Measurements from ENCODE around the gene PLXNA4.

Gene PLXNA4

DNA sequence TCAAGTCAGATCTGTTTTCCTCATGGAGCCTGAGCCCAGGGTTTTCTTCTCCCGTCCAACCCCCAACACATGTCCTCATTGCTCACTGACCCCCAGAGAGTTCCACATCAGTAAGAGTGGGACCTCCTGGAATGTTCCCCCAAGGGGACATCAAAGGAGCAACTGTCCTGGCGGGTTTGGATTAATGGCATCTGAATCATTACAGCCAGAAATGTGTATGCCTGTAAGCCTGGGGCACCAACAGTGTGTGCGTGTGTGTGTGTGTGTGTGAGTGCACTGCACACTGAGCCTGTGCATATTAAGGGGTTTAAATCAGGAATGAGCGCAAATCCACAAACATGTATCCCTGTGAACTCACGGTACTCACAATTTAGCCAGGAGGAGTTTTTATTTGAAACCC, 222.3 kb downstream of the PLXNA4 start:
- TF ChIP-seq POLR2AphosphoS5 (IDR thresholded peaks at IDR 0.05; ENCODE audit: low read depth, low read length) = no peak
- TF ChIP-seq, protein P1, sequence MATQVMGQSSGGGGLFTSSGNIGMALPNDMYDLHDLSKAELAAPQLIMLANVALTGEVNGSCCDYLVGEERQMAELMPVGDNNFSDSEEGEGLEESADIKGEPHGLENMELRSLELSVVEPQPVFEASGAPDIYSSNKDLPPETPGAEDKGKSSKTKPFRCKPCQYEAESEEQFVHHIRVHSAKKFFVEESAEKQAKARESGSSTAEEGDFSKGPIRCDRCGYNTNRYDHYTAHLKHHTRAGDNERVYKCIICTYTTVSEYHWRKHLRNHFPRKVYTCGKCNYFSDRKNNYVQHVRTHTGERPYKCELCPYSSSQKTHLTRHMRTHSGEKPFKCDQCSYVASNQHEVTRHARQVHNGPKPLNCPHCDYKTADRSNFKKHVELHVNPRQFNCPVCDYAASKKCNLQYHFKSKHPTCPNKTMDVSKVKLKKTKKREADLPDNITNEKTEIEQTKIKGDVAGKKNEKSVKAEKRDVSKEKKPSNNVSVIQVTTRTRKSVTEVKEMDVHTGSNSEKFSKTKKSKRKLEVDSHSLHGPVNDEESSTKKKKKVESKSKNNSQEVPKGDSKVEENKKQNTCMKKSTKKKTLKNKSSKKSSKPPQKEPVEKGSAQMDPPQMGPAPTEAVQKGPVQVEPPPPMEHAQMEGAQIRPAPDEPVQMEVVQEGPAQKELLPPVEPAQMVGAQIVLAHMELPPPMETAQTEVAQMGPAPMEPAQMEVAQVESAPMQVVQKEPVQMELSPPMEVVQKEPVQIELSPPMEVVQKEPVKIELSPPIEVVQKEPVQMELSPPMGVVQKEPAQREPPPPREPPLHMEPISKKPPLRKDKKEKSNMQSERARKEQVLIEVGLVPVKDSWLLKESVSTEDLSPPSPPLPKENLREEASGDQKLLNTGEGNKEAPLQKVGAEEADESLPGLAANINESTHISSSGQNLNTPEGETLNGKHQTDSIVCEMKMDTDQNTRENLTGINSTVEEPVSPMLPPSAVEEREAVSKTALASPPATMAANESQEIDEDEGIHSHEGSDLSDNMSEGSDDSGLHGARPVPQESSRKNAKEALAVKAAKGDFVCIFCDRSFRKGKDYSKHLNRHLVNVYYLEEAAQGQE (IDR thresholded peaks at IDR 0.05; ENCODE audit: insufficient read depth in 1 of 2, low read depth in 2 of 2, low read length in 2 of 2) = no peak
- TF ChIP-seq FOXP2 (optimal IDR thresholded peaks at IDR 0.05; ENCODE audit: borderline replicate concordance, extremely low read depth, extremely low read length, insufficient read depth) = no peak
- TF ChIP-seq TAF1 (IDR thresholded peaks at IDR 0.05; ENCODE audit: borderline replicate concordance, insufficient read depth, low read length) = no peak
- TF ChIP-seq SIN3A (IDR thresholded peaks at IDR 0.05; ENCODE audit: borderline replicate concordance, insufficient read depth, low read length) = no peak

DNA sequence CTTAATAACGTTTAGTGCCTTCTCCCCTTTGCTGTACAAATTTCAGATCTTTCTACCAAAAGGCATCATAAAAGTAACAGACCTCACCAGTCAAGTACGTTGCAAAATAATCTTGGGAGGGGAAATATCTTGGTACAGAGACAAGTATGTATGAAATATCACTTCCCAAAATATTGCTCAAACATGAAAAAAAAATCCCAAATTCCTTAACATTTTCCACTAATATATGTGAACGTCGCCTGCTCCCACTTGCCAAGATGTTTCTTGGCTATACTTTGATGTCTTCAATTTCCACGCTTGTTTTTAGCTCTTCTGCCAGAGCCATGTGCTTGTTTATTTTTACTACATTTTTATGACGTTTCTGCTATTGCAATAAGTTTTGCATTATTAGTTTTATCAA, 223.5 kb downstream of the PLXNA4 start:
- TF ChIP-seq, protein P1 (IDR thresholded peaks at IDR 0.05; ENCODE audit: insufficient read depth in 1 of 2, low read depth in 2 of 2, low read length in 2 of 2) = no peak
- TF ChIP-seq FOXP2 (optimal IDR thresholded peaks at IDR 0.05; ENCODE audit: borderline replicate concordance, extremely low read depth, extremely low read length, insufficient read depth) = no peak
- no peak for TF ChIP-seq SIN3A (IDR thresholded peaks at IDR 0.05; ENCODE audit: borderline replicate concordance, insufficient read depth, low read length)
- TF ChIP-seq TAF1 (IDR thresholded peaks at IDR 0.05; ENCODE audit: borderline replicate concordance, insufficient read depth, low read length) = no peak
- TF ChIP-seq POLR2AphosphoS5 (IDR thresholded peaks at IDR 0.05; ENCODE audit: low read depth, low read length) = no peak

DNA sequence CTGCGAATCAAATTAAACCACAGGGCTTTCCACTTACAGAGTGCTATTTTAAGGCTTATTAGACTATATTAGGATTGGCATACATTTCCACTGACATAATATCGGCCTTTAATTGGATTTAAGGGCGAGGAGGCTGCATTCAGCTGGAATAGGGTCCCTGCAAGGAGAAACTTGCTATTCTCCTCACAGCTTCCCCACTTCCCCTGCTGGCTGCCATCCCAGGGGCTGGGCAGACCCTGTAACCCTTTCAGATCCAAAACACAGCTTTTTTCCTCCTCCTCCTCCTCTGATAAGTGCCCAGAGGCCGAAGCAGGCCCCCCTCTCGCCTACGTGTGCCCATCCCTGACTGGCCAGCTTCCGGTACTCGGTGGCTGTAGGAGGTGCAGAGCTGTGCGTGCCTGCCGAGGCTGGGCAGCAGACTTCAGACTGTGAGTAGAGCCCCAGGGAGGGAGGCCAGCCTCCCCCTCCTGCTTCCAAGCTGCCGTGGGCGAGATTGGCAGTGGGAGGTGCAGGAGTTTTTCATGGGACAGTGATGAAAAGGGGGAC, 224.2 kb downstream of the PLXNA4 start:
- no peak for TF ChIP-seq TAF1 (IDR thresholded peaks at IDR 0.05; ENCODE audit: borderline replicate concordance, insufficient read depth, low read length)
- TF ChIP-seq POLR2AphosphoS5 (IDR thresholded peaks at IDR 0.05; ENCODE audit: low read depth, low read length) = no peak
- TF ChIP-seq SIN3A (IDR thresholded peaks at IDR 0.05; ENCODE audit: borderline replicate concordance, insufficient read depth, low read length) = no peak
- TF ChIP-seq, protein P1 (IDR thresholded peaks at IDR 0.05; ENCODE audit: insufficient read depth in 1 of 2, low read depth in 2 of 2, low read length in 2 of 2) = no peak
- TF ChIP-seq FOXP2 (optimal IDR thresholded peaks at IDR 0.05; ENCODE audit: borderline replicate concordance, extremely low read depth, extremely low read length, insufficient read depth) = no peak

DNA sequence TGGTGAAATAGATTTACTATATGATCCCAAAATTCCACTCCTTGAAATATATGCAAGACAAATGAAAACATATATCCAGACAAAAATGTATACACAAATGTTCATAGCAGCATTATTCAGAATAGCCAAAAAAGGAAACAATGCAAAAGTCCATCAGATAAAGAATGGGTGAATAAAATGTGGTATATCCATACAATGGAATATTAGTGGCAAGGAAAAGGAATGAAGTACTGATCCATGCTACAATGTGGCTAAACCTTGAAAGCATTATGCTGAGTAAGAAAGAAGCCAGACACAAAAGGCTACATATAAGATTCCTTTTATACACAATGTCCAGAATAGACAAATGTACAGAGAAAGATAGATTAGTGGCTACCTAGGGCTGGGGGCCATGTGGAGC, 225.5 kb downstream of the PLXNA4 start:
- TF ChIP-seq FOXP2 (optimal IDR thresholded peaks at IDR 0.05; ENCODE audit: borderline replicate concordance, extremely low read depth, extremely low read length, insufficient read depth) (no peak), POLR2AphosphoS5 (IDR thresholded peaks at IDR 0.05; ENCODE audit: low read depth, low read length) (no peak), TAF1 (IDR thresholded peaks at IDR 0.05; ENCODE audit: borderline replicate concordance, insufficient read depth, low read length) (no peak), SIN3A (IDR thresholded peaks at IDR 0.05; ENCODE audit: borderline replicate concordance, insufficient read depth, low read length) (no peak)
- TF ChIP-seq, protein P1 (IDR thresholded peaks at IDR 0.05; ENCODE audit: insufficient read depth in 1 of 2, low read depth in 2 of 2, low read length in 2 of 2) = no peak
